ENCODE results near the gene LRRC45. TPM values are rescaled to one million over a fixed set of nuclear protein-coding genes. Genes with fewer than 3 reads are reported as not detected.

LRRC45 gene
- total and polyA plus RNA-seq, 9 of the 15 experiments (the other 6 are each of a cell fraction or from before 2014, with no cell fraction given) = 3.5 to 21.5 (median 11.2) TPM; not detected in 2

DNA sequence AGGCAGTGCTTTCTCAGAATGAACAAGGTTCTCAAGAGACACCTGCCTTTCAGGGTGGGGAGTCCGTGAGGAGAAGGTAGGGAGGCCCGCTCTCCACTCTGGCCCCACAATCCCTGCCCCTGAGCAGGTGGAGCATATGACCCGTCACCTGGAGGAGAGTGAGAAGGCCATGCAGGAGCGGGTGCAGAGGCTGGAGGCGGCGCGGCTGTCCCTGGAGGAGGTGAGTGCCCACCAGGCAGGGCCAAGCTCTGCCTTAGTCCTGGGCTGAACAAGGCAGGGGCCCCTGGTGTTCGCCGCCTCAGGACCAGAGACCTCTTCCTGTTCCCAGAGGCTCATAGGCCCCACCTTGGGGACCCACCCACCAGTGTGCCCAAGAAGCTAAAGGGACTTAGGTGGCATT is 5.9 kb downstream of the LRRC45 start (continued):
- TF ChIP-seq, protein P1, sequence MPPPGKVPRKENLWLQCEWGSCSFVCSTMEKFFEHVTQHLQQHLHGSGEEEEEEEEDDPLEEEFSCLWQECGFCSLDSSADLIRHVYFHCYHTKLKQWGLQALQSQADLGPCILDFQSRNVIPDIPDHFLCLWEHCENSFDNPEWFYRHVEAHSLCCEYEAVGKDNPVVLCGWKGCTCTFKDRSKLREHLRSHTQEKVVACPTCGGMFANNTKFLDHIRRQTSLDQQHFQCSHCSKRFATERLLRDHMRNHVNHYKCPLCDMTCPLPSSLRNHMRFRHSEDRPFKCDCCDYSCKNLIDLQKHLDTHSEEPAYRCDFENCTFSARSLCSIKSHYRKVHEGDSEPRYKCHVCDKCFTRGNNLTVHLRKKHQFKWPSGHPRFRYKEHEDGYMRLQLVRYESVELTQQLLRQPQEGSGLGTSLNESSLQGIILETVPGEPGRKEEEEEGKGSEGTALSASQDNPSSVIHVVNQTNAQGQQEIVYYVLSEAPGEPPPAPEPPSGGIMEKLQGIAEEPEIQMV (tag; conservative IDR thresholded peaks at IDR 0.05; ENCODE audit: low read depth) = no peak
- TF ChIP-seq CHD1 (IDR thresholded peaks at IDR 0.05; ENCODE audit: low read length) (no peak), ILF3 (IDR thresholded peaks at IDR 0.05; ENCODE audit: borderline replicate concordance) (no peak)

GRCh38 chr17:82029391-82029790 is 6.3 kb downstream of the LRRC45 start:
- ATAC-seq (no peak), DNase-seq (ENCODE audit: extremely low read depth in 1 of 4, low spot score in 3 of 4) (no peak), FAIRE-seq (no peak)
- 90% methylated on average over 16 of the region's 16 CpGs for WGBS (ENCODE audit: insufficient coverage, low coverage, missing lambda C conversion rate)
- CTCF ChIA-PET (ENCODE audit: low intra/inter-chr PET ratio) = interaction anchor here (2.4 kb wide), 1 partner anchor 124 kb away, joined by 27 read pairs; no protein-coding TSS in a partner anchor
- intact Hi-C loops (cut with micrococcal nuclease) = no loop called here
- Histone ChIP-seq H3K4me1 (replicated peaks in 1 of 2; ENCODE audit: control insufficient read depth in 2 of 2, insufficient read depth in 2 of 2, low read length in 2 of 2) (peaks cover 8 to 89% of the 10 kb centered on the region in 2 experiments), H3K4me3 (no peak overlapping the region), H3K9me3 (replicated peaks; ENCODE audit: control insufficient read depth, insufficient read depth, low read depth, low read length) (no peaks in the 10 kb centered on the region), H2AFZ (ENCODE audit: low read depth, low read length) (no peak overlapping the region), H3K79me2 (ENCODE audit: control insufficient read depth, insufficient read depth, low read length) (peaks cover 19% of the 10 kb centered on the region), H3K36me3 (ENCODE audit: control insufficient read depth, insufficient read depth, low read length) (peaks cover 16% of the 10 kb centered on the region; the same call in 1 of the 3 replicates), H4K20me1 (replicated peaks; ENCODE audit: control insufficient read depth, insufficient read depth, low read length) (no peaks in the 10 kb centered on the region), H3K27me3 (ENCODE audit: control insufficient read depth in 2 of 2, insufficient read depth in 2 of 2, low read length in 2 of 2) (no peaks in the 10 kb centered on the region), H3K27ac (ENCODE audit: extremely low read depth, low read depth, low read length) (no peak overlapping the region), H3K9ac (ENCODE audit: insufficient read depth in 1 of 2, low read depth in 2 of 2, low read length in 2 of 2) (peak overlapping the region in 1 of 2 experiments; percentile 55; a peak in 2 of 4 replicates), H3K4me2 (ENCODE audit: insufficient read depth, low read length) (no peak overlapping the region), H3K9me1 (ENCODE audit: control insufficient read depth, insufficient read depth, low read length) (no peaks in the 10 kb centered on the region)
- TF ChIP-seq, protein P2, sequence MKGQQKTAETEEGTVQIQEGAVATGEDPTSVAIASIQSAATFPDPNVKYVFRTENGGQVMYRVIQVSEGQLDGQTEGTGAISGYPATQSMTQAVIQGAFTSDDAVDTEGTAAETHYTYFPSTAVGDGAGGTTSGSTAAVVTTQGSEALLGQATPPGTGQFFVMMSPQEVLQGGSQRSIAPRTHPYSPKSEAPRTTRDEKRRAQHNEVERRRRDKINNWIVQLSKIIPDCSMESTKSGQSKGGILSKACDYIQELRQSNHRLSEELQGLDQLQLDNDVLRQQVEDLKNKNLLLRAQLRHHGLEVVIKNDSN (CRISPR knock-in tag; IDR thresholded peaks at IDR 0.05) = peak; percentile 30; the same call in 1 of the 2 replicates
- TF ChIP-seq POLR2G (IDR thresholded peaks at IDR 0.05; ENCODE audit: low read depth, low read length) (0 out of 2 replicates have a peak, but pooled peaks have one; percentile 25), EGR1 (conservative IDR thresholded peaks at IDR 0.05) (no peak), SMARCE1 (IDR thresholded peaks at IDR 0.05) (no peak), RBM14 (IDR thresholded peaks at IDR 0.05; ENCODE audit: borderline replicate concordance, insufficient read depth, low read depth, low read length) (0 out of 2 replicates have a peak, but pooled peaks have one; percentile 49)
- in situ Hi-C loops (cut with MboI) = no loop called here
- no TSS peak for BruUV-seq (replicated peaks)
- POLR2A ChIA-PET = interaction anchor here (0.6 to 2.0 kb wide), 2 partner anchors 8 to 113 kb away, joined by 3 to 6 read pairs; partner anchors contain the start of gene DCXR
